HG03571 (cell line): Measurements from ENCODE around the gene PGC.

Experiments
- ATAC-seq: cut with Tn5 transposase; IDR thresholded peaks from one replicate; pipeline ENCODE4 v1.9.1; 2021; ENCODE audit not compliant: unreplicated experiment

PGC gene

GRCh38 chr6:41715795-41716515, 31.2 kb downstream of the PGC start:
- no peak for ATAC-seq

GRCh38 chr6:41714556-41715273, 32.5 kb downstream of the PGC start:
- no peak for ATAC-seq

- peak; percentile 68 for ATAC-seq
These were observed 33.4 kb downstream of the PGC start for GRCh38 chr6:41713650-41714291.

DNA sequence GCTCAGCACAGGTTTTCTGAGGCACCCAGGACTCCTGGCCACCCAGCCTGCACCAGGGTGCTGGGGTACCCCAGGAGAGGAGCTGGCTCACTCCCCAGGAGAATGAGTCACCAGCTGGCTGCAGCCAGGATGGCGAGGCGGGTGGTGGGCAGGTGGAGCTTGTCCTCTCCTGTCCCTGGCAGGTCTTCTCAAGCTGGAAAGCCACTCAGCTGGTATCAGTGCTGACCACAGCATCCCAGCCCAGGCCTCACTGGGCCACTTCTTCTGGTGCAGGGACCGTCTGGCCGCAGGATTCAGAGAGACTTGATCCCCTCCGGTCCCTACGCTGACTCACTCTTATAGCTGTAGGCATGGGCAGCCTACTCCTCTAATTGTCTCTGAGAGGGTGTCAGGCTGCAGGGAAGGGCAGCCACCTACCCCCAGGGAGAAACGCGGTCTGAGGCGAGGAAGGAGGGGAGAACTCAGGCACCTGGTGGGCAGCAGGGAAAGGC, 34.0 kb downstream of the PGC start:
- ATAC-seq: no peak

- no peak for ATAC-seq
These were observed 34.5 kb downstream of the PGC start for GRCh38 chr6:41712651-41713103.

- no peak for ATAC-seq
These were observed 35.7 kb downstream of the PGC start for GRCh38 chr6:41711323-41712038.

DNA sequence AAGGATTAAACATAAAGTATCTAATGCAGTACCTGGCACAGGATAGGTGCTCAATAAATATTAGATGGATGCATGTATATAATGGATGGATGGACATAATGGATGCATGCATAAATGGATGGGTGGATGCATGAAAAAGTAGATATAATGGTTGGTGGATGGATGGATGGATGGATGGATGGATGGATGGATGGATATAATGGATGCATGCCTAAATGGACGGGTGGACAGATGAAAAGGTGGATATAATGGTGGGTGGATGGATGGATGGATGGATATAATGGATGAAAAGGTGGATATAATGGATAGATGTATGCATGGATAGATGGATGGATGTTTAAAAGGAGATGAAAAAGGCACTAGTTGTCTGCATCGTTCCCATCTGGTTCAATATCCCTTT, 37.8 kb downstream of the PGC start:
- no peak for ATAC-seq

DNA sequence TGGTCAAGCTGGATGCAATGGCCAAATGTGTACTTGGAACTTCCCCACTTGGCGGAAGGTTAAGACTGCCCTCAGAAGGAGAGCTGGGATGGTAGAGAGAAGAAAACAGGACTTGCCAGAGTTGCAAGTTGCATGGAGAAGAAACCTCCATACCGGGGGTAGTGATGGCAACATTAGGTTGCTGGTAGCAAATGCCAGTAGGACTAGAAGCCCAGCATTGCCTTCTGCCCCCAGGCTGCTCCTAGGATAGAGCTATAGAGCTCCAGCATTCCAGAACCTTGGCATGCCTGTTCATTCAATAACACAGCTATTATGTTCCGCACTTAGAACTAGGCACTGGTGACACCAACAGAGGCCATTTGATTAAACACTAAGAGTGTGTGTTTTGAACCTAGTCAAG, 38.3 kb downstream of the PGC start:
- ATAC-seq: no peak

DNA sequence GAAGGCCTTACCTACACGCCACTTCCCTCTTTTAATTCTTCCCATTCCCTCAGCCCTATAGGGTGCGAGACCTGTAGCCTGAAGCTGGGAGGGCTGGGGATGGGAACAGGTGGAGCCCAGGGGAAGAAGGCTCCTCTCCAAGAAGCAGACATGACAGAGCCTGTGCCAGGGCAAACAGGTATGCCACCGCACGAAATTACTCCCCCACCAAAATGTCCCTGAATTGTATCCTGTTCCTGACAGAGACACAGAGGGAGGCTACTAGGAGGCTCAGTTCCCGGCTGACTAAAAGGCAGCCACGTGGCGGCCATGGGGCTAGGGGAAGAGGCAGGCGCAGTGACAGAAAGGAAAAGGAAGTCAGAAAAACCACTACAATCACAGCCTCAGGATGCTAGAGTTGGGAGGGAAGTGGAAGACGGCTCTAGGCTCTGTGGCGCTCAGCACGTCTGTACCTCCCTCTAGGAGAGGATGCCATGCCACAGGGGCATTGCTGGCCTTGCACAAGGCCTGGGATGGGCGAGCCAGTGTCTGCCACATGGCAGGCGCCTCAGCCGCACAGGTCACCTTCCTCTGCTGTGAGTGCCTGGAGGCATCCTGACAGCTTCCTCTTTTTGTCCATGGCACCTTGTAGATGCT, 39.5 kb downstream of the PGC start:
- ATAC-seq: no peak

- ATAC-seq: no peak
These were observed 40.2 kb downstream of the PGC start for GRCh38 chr6:41706876-41707564.

DNA sequence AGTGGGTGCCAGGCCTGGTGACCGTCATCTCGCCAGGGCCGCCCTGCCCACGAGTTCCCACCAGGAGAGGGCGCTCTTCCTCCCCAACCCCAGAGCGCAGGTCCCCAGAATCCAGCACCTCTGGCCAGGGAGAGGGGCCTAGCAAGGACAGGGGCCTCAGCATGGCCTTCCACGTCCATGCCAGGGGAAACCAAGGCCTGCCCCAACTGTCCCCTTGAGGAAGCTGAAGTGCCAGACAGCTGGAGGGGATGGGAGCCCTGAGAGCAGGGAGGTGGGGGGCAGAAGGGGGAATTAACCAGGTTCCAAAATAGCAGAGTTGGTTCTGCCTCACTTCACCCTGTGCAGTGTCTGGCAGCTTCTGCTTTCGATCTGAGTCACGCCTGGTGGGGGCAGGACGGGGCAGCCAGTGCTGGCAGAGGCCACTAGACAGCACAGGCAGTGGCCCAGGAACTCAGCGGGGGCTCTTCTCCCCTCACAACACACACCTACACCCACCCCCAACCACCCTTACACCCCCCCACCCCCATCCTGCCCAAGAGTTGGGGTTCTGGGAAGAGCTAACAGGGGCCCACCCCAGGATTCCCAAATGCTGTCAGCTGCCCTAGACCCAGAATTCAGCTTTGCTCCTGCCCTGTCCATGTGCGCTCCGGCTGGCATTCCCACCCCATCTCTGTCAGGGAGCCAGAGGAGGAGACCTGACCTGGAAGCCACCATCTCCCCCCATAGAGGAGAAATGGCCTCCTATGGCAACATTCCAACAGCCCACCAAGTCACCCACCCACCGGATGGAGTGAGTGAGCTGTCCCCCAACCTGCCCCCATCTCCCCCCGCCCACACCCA, 41.0 kb downstream of the PGC start:
- peak; percentile 70 for ATAC-seq

DNA sequence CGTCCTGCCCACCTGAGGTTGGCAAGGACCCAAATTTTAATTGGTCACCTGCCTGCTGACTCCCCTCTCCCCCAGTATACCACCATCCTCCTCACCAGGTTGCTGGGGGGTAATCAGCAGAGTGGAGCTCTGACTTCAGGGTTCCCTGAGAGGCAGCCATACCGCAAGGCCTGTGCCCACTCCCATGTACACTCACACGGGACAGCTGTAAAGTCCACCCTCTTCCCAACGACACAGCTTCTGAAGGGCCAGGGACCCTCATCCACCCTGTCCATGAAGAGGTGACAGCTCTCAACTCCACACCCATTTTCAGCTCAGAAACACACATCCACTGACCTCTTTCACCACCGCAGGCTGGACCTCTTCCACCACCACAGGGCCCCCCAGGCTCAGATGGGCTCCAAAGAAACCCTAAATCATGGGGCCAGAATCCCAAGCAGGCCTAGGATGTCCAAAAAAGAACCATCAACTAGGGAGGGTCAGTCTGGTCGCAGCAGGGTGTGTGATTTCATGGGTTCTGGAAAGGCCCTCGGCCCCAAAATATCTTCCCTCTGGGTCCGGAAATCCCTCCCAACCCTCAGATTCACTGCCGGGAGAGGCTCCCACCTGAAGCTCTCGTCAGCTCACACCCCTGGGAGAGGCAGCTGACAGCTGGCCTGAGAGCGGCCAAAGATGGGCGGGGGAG, 41.7 kb downstream of the PGC start:
- peak; percentile 2 for ATAC-seq

DNA sequence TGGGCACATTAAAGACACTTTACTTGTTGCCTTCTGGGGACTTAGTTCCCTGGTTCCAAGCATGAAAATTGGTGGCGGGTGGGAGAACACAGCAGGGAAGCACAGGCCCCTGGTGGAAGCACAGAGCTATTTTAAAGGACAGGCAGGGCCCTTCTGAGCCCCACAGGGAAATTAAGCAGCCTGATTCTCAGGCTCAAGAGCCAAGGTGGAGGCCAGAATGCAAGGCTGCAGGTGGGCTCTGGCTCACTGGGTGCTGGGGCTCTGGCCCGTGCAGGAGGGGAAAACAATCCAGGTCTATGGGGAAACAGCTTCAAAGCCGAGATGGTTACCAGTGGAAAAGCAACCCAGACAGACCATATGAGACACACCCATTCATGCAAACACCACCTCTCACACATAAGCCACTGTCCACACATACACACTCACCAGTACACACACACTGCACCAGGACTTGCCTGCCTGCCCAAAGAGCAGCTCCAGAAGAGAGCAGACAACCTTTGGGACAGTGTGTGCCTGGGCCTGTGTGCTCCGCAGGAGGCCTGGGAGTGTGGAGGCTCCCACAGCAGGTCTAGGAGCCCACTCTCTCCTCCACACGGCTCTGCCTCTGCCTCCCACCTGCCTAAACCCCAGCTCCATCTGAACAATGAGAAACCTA, 42.4 kb downstream of the PGC start:
- no peak for ATAC-seq

DNA sequence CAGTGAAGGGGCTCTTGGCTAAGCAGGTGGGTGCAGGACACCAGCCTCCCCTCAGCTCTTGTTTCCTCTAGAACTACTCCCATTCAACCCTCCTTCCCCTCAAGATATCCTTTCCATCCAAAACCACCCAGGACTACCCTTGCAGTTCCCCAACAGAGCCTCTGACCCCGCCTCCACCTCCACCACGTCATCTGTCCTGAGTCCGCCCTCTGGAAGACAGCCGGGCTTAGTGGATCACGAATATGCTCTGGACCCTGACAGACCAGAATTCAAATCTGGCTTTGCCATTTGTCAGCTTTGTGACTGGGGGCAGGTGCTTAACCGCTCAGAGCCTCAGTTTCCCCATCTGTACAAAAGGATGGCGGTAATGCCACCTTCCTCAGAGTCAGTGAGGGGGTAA, 43.2 kb downstream of the PGC start:
- no peak for ATAC-seq

- ATAC-seq: no peak
These were observed 44.3 kb downstream of the PGC start for GRCh38 chr6:41702771-41703494.

DNA sequence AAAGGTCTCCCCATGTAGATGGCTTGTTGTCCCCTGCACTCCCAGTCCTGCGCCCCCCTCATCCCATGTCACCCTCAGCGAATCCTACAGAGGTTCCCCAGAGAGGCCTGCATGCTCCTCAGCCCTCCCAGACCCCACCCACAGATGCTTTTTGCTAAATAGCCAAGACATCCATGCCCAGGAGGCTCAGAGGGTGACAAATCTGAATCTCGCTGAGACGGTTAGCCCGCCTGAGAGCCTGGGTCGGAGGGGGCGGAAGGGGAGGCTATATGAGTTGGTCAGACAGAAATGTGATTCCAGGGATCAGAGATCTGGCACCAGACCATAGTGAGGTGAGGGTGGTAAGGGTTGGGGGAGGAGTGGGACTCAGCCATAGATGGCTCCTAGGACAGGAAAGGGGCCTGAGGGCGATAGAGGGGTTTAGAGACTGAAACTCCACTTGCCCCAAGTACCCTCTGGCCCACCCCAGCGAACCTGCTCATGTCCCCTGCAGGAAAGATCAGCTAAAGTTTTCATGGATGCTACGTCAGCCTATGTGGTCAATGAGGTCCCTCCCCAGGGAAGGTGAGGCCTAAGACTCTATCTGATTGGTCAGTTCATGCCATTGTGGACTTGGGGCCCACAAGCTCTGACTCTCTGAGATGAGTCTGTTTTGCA, 45.0 kb downstream of the PGC start:
- no peak for ATAC-seq
